ENCODE data around the gene RASIP1. TPM values are rescaled to one million over a fixed set of nuclear protein-coding genes. Genes with fewer than 3 reads are reported as not detected.

Gene RASIP1
- total and polyA plus RNA-seq, 2 donors (not counting 1 experiment from before 2014, with no cell fraction given) = 0.20 TPM; not detected in 1

DNA sequence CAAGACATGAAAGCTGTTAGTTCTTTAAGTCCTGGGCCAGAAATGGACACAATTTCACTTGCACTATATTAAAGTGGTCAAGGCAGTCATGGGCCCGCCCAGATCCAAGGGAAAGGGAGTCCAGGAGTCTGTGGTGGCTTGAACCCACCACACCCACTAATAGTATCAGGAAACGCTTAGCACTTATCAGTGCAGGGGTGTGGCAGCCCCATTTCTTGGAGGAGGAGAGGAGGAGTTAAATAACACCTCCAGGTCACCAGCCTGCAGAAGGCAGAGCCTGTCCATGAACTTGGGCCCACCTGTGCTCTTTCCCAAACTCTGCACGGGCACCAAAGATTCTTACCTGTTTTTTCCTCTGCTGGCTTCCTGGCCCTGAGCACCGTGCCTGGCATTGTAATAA, 62.2 kb downstream of the RASIP1 start:
- H3K4me2 ChIP-seq (replicated peaks; ENCODE audit: low read depth, low read length, poor library complexity, severe bottlenecking) = no peak overlapping the region
- no peak overlapping the region for H3K4me3 ChIP-seq (ENCODE audit: control extremely low read depth in 1 of 5, extremely low read depth in 1 of 5, insufficient read depth in 1 of 5, low read depth in 2 of 5, low read length in 4 of 5)
- H2AFZ ChIP-seq (ENCODE audit: insufficient read depth, low read depth, low read length, poor library complexity, severe bottlenecking) = no peak overlapping the region
- CTCF ChIA-PET = interaction anchor here (1.3 to 5.4 kb wide), 4 partner anchors 15 to 158 kb away, joined by 3 to 51 read pairs (median 4); partner anchors contain the start of genes CA11 and HSD17B14
- H3K9me3 Mint-ChIP-seq (ENCODE audit: insufficient read depth) = no peaks in the 10 kb centered on the region
- POLR2A ChIA-PET = interaction anchor here (0.5 kb wide), 1 partner anchor 52 kb away, joined by 5 read pairs; no protein-coding TSS in a partner anchor
- no peaks in the 10 kb centered on the region for H3K27me3 ChIP-seq (replicated peaks in 1 of 4; ENCODE audit: control extremely low read depth in 1 of 4, control insufficient read depth in 3 of 4, insufficient read depth in 4 of 4, low read length in 3 of 4)
- peaks cover 4 to 10% of the 10 kb centered on the region in 2 donors for H3K4me1 ChIP-seq (ENCODE audit: control insufficient read depth in 2 of 2, insufficient read depth in 2 of 2, low read length in 2 of 2)
- H3K79me2 ChIP-seq (ENCODE audit: control insufficient read depth, insufficient read depth, low read length) = no peaks in the 10 kb centered on the region
- H3K4me3 Mint-ChIP-seq = no peak overlapping the region
- ATAC-seq (ENCODE audit: low read depth) (no peak), DNase-seq (no peak)
- peaks cover 6% of the 10 kb centered on the region for H3K27me3 Mint-ChIP-seq
- 90% methylated on average over 2 of the region's 4 CpGs for WGBS (ENCODE audit: insufficient coverage)
- TF ChIP-seq, protein P1, sequence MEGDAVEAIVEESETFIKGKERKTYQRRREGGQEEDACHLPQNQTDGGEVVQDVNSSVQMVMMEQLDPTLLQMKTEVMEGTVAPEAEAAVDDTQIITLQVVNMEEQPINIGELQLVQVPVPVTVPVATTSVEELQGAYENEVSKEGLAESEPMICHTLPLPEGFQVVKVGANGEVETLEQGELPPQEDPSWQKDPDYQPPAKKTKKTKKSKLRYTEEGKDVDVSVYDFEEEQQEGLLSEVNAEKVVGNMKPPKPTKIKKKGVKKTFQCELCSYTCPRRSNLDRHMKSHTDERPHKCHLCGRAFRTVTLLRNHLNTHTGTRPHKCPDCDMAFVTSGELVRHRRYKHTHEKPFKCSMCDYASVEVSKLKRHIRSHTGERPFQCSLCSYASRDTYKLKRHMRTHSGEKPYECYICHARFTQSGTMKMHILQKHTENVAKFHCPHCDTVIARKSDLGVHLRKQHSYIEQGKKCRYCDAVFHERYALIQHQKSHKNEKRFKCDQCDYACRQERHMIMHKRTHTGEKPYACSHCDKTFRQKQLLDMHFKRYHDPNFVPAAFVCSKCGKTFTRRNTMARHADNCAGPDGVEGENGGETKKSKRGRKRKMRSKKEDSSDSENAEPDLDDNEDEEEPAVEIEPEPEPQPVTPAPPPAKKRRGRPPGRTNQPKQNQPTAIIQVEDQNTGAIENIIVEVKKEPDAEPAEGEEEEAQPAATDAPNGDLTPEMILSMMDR (IDR thresholded peaks at IDR 0.05) = no peak
- no peak for TF ChIP-seq EZH2 (IDR thresholded peaks at IDR 0.05; ENCODE audit: borderline replicate concordance, insufficient read depth, low read depth, low read length, poor library complexity, severe bottlenecking)
- H3K27ac Mint-ChIP-seq = no peak overlapping the region
- H3K4me1 Mint-ChIP-seq = peaks cover 6% of the 10 kb centered on the region
- H4K20me1 ChIP-seq (ENCODE audit: control insufficient read depth, insufficient read depth, low read length, poor library complexity, severe bottlenecking) = no peaks in the 10 kb centered on the region
- no peak overlapping the region for H3K27ac ChIP-seq (ENCODE audit: low read length in 2 of 2)
- intact Hi-C loops (cut with micrococcal nuclease) = no loop called here
- H3K9ac ChIP-seq (ENCODE audit: low read length) = no peak overlapping the region
- no peaks in the 10 kb centered on the region for H3K36me3 ChIP-seq (replicated peaks in 1 of 2; ENCODE audit: control extremely low read depth in 1 of 2, control insufficient read depth in 1 of 2, extremely low read depth in 1 of 2, insufficient read depth in 2 of 2, low read length in 1 of 2)
- H3K9me3 ChIP-seq (ENCODE audit: control extremely low read depth in 1 of 3, control insufficient read depth in 2 of 3, insufficient read depth in 1 of 3, low read length in 2 of 3) = no peaks in the 10 kb centered on the region

DNA sequence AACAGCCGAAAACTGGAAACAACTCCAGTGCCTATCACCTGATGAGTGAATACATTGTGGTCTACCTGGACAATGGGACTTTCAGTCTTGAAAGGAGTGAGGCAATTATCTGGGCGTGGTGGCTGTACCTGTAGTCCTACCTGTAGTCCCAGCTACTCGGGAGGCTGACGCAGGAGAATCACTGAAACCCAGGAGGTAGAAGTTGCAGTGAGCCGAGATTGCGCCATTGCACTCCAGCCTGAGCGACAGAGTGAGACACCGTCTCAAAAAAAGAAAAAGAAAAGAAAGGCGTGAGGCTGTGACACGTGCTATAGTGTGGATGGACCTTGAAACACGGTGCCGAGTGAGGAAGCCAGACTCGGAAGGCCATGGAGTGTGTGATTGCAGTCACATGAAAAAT, 63.5 kb downstream of the RASIP1 start:
- Histone ChIP-seq H3K27ac (ENCODE audit: low read length in 2 of 2) (no peak overlapping the region), H2AFZ (ENCODE audit: insufficient read depth, low read depth, low read length, poor library complexity, severe bottlenecking) (no peak overlapping the region), H3K79me2 (ENCODE audit: control insufficient read depth, insufficient read depth, low read length) (no peaks in the 10 kb centered on the region), H3K36me3 (replicated peaks in 1 of 2; ENCODE audit: control extremely low read depth in 1 of 2, control insufficient read depth in 1 of 2, extremely low read depth in 1 of 2, insufficient read depth in 2 of 2, low read length in 1 of 2) (no peaks in the 10 kb centered on the region), H3K4me1 (ENCODE audit: control insufficient read depth in 2 of 2, insufficient read depth in 2 of 2, low read length in 2 of 2) (peaks cover 4 to 10% of the 10 kb centered on the region in 2 donors), H4K20me1 (ENCODE audit: control insufficient read depth, insufficient read depth, low read length, poor library complexity, severe bottlenecking) (no peaks in the 10 kb centered on the region), H3K9me3 (ENCODE audit: control extremely low read depth in 1 of 3, control insufficient read depth in 2 of 3, insufficient read depth in 1 of 3, low read length in 2 of 3) (no peaks in the 10 kb centered on the region), H3K4me2 (replicated peaks; ENCODE audit: low read depth, low read length, poor library complexity, severe bottlenecking) (no peak overlapping the region), H3K27me3 (replicated peaks in 1 of 4; ENCODE audit: control extremely low read depth in 1 of 4, control insufficient read depth in 3 of 4, insufficient read depth in 4 of 4, low read length in 3 of 4) (no peaks in the 10 kb centered on the region), H3K4me3 (ENCODE audit: control extremely low read depth in 1 of 5, extremely low read depth in 1 of 5, insufficient read depth in 1 of 5, low read depth in 2 of 5, low read length in 4 of 5) (no peak overlapping the region), H3K9ac (ENCODE audit: low read length) (no peak overlapping the region)
- ATAC-seq (ENCODE audit: low read depth) (no peak), DNase-seq (no peak)
- Mint-ChIP-seq H3K9me3 (ENCODE audit: insufficient read depth) (no peaks in the 10 kb centered on the region), H3K4me1 (peaks cover 6% of the 10 kb centered on the region), H3K27me3 (peaks cover 6% of the 10 kb centered on the region), H3K4me3 (no peak overlapping the region), H3K27ac (no peak overlapping the region)
- POLR2A ChIA-PET = no interaction called here
- 92% methylated on average over 13 of the region's 13 CpGs for WGBS (ENCODE audit: insufficient coverage)
- intact Hi-C loops (cut with micrococcal nuclease) = no loop called here
- TF ChIP-seq, protein P1 (IDR thresholded peaks at IDR 0.05) = no peak
- TF ChIP-seq EZH2 (IDR thresholded peaks at IDR 0.05; ENCODE audit: borderline replicate concordance, insufficient read depth, low read depth, low read length, poor library complexity, severe bottlenecking) = no peak
- CTCF ChIA-PET = interaction anchor here (1.7 to 5.4 kb wide), 3 partner anchors 32 to 165 kb away, joined by 5 to 51 read pairs (median 7); partner anchors contain the start of gene CA11
